K562 (cell line): ENCODE measurements around the gene MED20. TPM values are rescaled to one million over a fixed set of nuclear protein-coding genes. Genes with fewer than 3 reads are reported as not detected.

Source experiments
- CTBP1 ChIP-seq: fragments of 450-650 bp; IDR thresholded peaks from 2 replicates; pipeline ENCODE4 v1.6.1; 2016; ENCODE audit warnings: borderline replicate concordance
- EGR1 ChIP-seq: fragments of 450-650 bp; conservative IDR thresholded peaks from 2 replicates; pipeline ENCODE4 v1.6.1; 2017; ENCODE audit warnings: mild to moderate bottlenecking
- GABPA ChIP-seq: fragments of 200-800 bp; sonication (Bioruptor generic); conservative IDR thresholded peaks from 2 replicates; pipeline ENCODE4 v1.6.1; 2016; ENCODE audit warnings: low read depth, missing genetic modification characterization, missing compliant biosample characterization
- HDAC2 ChIP-seq: fragments of 450-650 bp; IDR thresholded peaks from 2 replicates; pipeline ENCODE4 v1.6.1; 2016; ENCODE audit warnings: mild to moderate bottlenecking
- KDM2B ChIP-seq: fragments of 250-450 bp; sonication (Bioruptor Pico); IDR thresholded peaks from 2 replicates; pipeline ENCODE4 v1.8.0; 2021; ENCODE audit warnings: mild to moderate bottlenecking, moderate library complexity
- NFATC3 ChIP-seq: fragments of 450-650 bp; IDR thresholded peaks from 2 replicates; pipeline ENCODE4 v1.6.1; 2017; ENCODE audit warnings: mild to moderate bottlenecking
- NRF1 ChIP-seq, 2 experiments: fragments of 450-650 bp; IDR thresholded peaks in 1 of 2; conservative IDR thresholded peaks in 1 of 2; 2 replicates each; pipeline ENCODE4 v1.6.1; 2014; ENCODE audit warnings: mild to moderate bottlenecking in 2 of 2
- POLR2AphosphoS5 ChIP-seq: IDR thresholded peaks from 2 replicates; pipeline ENCODE4 v1.6.1; 2011; ENCODE audit warnings: mild to moderate bottlenecking, low read depth, low read length, moderate library complexity; ENCODE audit not compliant: control insufficient read depth, insufficient read depth
- SNRNP70 ChIP-seq: fragments of 200-400 bp; formaldehyde crosslinking; optimal IDR thresholded peaks from 2 replicates; pipeline ENCODE3; 2017; ENCODE audit warnings: low read depth, low read length
- TCF3 ChIP-seq: sonication (generic); formaldehyde crosslinking; IDR thresholded peaks from 2 replicates; pipeline ENCODE4 v1.4.0; 2020; ENCODE audit warnings: mild to moderate bottlenecking, missing genetic modification reagents
- TCF7L2 ChIP-seq: fragments of 150-350 bp; IDR thresholded peaks from 2 replicates; pipeline ENCODE4 v1.6.1; 2016; ENCODE audit warnings: low read depth, mild to moderate bottlenecking, low read length, moderate library complexity
- ZNF518B ChIP-seq: fragments of 250-450 bp; sonication (Bioruptor Pico); IDR thresholded peaks from 2 replicates; pipeline ENCODE4 v1.5.0; 2021; ENCODE audit warnings: mild to moderate bottlenecking, moderate library complexity
- ZNF780A ChIP-seq: fragments of 250-450 bp; sonication (Bioruptor Pico); IDR thresholded peaks from 2 replicates; pipeline ENCODE4 v1.5.0; 2021; ENCODE audit warnings: mild to moderate bottlenecking
- polyA plus RNA-seq, 8 experiments: library from polyadenylated mRNA; depleted of rRNA in 4 of 8; stranded (reverse) in 5 of 8; unstranded in 3 of 8; fragments of >200 nt; fragmentation: Nextera tagmentation in 2 of 8; fragmentation: Illumina TruSeq in 1 of 8; extraction: Ambion mirVana in 2 of 8; extraction: Trizol in 1 of 8; gene quantifications; 2 replicates each; pipeline versions ENCODE4 v1.2.1 to v1.2.3, GENCODE V29; 2011 to 2014; ENCODE audit warnings: inconsistent platforms in 1 of 8, missing spikeins in 1 of 8
- total RNA-seq, 7 experiments: library from RNA; depleted of rRNA in 6 of 7; stranded (reverse); fragments of >200 nt in 6 of 7; fragmentation: Illumina TruSeq in 2 of 7; extraction: Trizol in 2 of 7; gene quantifications; 2 replicates each; pipeline versions ENCODE4 v1.2.1 to v1.2.3, GENCODE V29; 2011 to 2021; ENCODE audit warnings: low replicate concordance in 1 of 7
- TF ChIP-seq, protein P1 (sequence below): fragments of 450-650 bp; IDR thresholded peaks from 2 replicates; pipeline ENCODE4 v1.6.1; 2016; ENCODE audit warnings: low read depth
- TF ChIP-seq, protein P2 (sequence below), 3 experiments: fragments of 200-800 bp in 1 of 3; sonication (Bioruptor generic) in 1 of 3; sonication (generic) in 1 of 3; formaldehyde crosslinking in 1 of 3; IDR thresholded peaks; 2 replicates each; pipeline versions ENCODE4 v1.6.1 to v1.8.0; 2016 to 2022; ENCODE audit warnings: mild to moderate bottlenecking in 2 of 3, missing compliant biosample characterization in 2 of 3, missing genetic modification characterization in 2 of 3, missing genetic modification reagents in 1 of 3

MED20 gene
- total and polyA plus RNA-seq, 9 of the 15 experiments (the other 6 are each of a cell fraction or from before 2014, with no cell fraction given): 27.3 to 80.9 (median 46.0) TPM

DNA sequence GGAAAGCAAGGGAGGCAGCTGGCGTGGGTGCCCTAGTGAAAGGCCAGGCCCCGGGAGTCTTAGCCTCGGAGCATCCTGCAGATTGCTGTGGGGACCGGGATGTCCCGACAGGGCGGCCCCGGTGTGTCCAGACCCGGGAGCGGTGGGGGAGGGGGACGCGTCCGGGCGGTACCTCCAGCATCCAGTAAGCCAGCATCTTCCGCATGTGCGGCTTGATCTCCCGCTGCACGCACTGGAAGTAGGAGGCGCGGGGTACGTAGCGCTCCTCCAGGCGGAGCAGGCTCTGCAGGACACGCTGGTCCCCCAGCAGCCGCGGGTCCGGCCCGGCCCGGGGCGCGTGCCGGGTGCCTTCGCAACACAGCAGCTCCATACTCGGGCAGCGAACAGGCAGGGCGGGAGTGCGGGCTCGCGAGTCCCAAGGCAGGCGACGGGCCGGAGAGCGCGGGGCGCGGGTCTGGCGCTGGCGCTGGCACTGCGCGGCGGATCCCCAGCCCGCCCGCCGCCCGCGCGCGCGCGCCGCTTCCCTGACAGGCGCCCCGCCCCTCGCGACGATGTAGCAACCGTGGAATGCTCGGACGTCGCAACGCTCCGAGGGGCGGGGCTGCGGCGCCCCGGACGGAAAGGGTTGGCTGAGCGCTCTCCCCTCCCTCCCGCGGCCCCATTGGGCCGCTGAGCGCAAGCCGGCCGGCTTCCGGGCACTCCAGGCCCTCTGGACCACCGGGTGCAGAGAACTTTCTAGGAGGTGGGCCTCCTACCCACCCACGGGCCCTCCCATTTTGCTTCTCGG, 20.5 kb upstream of the MED20 start, which contains the start of gene CCND3 (continued):
- TF ChIP-seq, protein P1, sequence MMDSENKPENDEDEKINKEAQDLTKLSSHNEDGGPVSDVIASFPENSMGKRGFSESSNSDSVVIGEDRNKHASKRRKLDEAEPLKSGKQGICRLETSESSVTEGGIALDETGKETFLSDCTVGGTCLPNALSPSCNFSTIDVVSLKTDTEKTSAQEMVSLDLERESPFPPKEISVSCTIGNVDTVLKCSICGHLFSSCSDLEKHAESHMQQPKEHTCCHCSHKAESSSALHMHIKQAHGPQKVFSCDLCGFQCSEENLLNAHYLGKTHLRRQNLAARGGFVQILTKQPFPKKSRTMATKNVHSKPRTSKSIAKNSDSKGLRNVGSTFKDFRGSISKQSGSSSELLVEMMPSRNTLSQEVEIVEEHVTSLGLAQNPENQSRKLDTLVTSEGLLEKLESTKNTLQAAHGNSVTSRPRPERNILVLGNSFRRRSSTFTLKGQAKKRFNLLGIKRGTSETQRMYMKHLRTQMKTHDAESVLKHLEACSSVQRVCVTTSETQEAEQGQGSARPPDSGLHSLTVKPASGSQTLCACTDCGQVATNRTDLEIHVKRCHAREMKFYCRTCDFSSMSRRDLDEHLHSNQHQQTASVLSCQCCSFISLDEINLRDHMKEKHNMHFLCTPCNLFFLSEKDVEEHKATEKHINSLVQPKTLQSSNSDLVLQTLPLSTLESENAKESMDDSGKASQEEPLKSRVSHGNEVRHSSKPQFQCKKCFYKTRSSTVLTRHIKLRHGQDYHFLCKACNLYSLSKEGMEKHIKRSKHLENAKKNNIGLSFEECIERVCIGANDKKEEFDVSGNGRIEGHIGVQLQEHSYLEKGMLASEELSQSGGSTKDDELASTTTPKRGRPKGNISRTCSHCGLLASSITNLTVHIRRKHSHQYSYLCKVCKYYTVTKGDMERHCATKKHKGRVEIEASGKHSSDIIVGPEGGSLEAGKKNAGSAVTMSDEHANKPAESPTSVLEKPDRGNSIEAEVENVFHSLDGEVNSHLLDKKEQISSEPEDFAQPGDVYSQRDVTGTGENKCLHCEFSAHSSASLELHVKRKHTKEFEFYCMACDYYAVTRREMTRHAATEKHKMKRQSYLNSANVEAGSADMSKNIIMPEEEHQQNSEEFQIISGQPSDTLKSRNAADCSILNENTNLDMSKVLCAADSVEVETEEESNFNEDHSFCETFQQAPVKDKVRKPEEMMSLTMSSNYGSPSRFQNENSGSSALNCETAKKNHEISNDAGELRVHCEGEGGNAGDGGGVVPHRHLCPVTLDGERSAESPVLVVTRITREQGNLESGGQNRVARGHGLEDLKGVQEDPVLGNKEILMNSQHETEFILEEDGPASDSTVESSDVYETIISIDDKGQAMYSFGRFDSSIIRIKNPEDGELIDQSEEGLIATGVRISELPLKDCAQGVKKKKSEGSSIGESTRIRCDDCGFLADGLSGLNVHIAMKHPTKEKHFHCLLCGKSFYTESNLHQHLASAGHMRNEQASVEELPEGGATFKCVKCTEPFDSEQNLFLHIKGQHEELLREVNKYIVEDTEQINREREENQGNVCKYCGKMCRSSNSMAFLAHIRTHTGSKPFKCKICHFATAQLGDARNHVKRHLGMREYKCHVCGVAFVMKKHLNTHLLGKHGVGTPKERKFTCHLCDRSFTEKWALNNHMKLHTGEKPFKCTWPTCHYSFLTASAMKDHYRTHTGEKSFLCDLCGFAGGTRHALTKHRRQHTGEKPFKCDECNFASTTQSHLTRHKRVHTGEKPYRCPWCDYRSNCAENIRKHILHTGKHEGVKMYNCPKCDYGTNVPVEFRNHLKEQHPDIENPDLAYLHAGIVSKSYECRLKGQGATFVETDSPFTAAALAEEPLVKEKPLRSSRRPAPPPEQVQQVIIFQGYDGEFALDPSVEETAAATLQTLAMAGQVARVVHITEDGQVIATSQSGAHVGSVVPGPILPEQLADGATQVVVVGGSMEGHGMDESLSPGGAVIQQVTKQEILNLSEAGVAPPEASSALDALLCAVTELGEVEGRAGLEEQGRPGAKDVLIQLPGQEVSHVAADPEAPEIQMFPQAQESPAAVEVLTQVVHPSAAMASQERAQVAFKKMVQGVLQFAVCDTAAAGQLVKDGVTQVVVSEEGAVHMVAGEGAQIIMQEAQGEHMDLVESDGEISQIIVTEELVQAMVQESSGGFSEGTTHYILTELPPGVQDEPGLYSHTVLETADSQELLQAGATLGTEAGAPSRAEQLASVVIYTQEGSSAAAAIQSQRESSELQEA: no peak
- TF ChIP-seq ZNF780A (CRISPR knock-in tag): no peak
- peak; percentile 90 for TF ChIP-seq KDM2B (CRISPR knock-in tag)
- peak; percentile 66 for TF ChIP-seq POLR2AphosphoS5
- TF ChIP-seq, protein P2, sequence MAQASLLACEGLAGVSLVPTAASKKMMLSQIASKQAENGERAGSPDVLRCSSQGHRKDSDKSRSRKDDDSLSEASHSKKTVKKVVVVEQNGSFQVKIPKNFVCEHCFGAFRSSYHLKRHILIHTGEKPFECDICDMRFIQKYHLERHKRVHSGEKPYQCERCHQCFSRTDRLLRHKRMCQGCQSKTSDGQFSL (CRISPR knock-in tag; IDR thresholded peaks at IDR 0.05): no peak
- TF ChIP-seq, protein P2 (tag; IDR thresholded peaks at IDR 0.05): no peak
- peak; percentile 19; the same call in 1 of the 2 replicates for TF ChIP-seq HDAC2
- TF ChIP-seq TCF3 (CRISPR knock-in tag): peak; percentile 9
- TF ChIP-seq NFATC3: no peak
- TF ChIP-seq CTBP1: peak; percentile 95
- TF ChIP-seq SNRNP70: no peak
- TF ChIP-seq EGR1: no peak
- TF ChIP-seq TCF7L2: no peak
- no peak for TF ChIP-seq ZNF518B (CRISPR knock-in tag)
- TF ChIP-seq GABPA (tag): peak; percentile 85
- peak; percentile 79 to 85; a peak in 3 of 4 replicates for TF ChIP-seq NRF1 (conservative IDR thresholded peaks at IDR 0.05 in 1 of 2, IDR thresholded peaks at IDR 0.05 in 1 of 2)
